ENCODE results near the gene WDR31. TPM values are rescaled to one million over a fixed set of nuclear protein-coding genes. Genes with fewer than 3 reads are reported as not detected.
"Not testable (repeated sequence)": the region's sequence is repeated elsewhere in the genome, so short reads cannot be mapped to it uniquely, and the experiment has no call there.

The WDR31 gene
- polyA plus RNA-seq, 5 donors = 4.9 to 6.8 (median 6.2) TPM

GRCh38 chr9:113298311-113298710, 41.8 kb downstream of the WDR31 start:
- DNase-seq = no peak

GRCh38 chr9:113296796-113297558, 43.1 kb downstream of the WDR31 start:
- DNase-seq = no peak

- DNase-seq = not testable (repeated sequence)
Measured at GRCh38 chr9:113296247-113296646, 43.8 kb downstream of the WDR31 start.

DNA sequence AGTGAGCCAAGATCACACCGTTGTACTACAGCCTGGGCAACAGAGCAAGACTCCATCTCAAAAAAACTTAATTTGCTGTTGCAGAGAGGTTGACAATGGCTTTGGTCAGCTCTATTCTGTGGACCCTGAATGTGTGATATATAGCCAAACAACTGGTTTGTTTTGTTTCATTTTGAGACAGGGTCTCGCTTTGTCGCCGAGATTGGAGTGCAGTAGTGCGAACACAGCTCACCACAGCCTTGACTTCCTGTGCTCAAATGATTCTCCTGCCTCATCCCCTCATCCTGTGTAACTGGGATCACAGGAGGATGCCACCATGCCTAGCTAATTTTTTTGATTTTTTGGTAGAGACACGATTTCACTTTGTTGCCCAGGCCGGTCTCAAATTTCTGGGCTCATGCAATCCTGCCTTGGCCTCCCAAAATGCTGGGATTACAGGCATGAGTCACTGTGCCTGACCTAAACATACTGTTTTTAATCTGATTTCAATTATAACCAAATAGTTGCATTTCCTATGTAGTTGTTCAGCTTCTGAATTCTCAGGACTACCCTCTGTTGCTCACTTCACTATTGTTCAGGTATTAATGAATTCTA, 46.7 kb downstream of the WDR31 start:
- DNase-seq = no peak

- no peak for DNase-seq
Measured at GRCh38 chr9:113290052-113290607, 49.9 kb downstream of the WDR31 start.

DNA sequence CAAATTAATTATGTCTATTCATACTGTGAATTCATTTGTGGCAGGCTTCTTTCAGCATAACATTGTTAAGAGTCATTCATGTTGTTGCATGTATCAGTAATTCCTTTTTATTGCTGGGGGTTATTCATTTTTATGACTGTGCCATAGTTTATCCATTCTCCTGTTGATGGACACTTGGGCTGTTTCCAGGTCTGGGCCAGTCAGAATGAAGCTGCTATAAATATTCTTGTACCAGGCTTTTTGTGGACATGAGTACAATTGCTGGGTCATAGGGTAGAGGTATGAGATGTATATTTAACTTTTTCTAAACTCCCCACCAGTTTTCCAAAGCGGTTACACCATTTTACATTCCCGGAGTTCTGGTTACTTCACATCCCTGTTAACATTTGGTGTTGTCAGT, 51.0 kb downstream of the WDR31 start:
- no peak for DNase-seq

- DNase-seq = no peak
Measured at GRCh38 chr9:113281356-113281755, 58.7 kb downstream of the WDR31 start.

DNA sequence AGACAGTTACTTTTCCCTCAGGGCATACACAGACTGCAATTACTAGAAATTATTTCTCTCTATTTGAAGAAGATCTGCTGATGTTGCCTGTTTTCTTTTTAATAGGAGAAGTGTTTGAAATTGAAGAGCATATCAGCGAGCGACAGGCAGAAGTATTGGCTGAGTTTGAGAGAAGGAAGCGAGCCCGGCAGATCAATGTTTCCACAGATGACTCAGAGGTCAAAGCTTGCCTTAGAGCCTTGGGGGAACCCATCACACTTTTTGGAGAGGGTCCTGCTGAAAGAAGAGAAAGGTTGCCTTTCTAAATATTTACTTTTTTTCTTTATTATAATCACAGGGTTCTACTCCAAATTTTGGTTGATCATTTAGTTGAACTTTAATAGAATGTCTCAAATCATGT, 61.2 kb downstream of the WDR31 start:
- no peak for DNase-seq

- peak; percentile 97 to 98 for DNase-seq
Measured at GRCh38 chr9:113275157-113276131, 64.6 kb downstream of the WDR31 start, which contains the start of the genes CDC26 and PRPF4. Gene CDC26 (minus strand): TSS chr9:113275572. CDS start chr9:113272507, 3,065 bp downstream. Gene PRPF4 (plus strand): TSS chr9:113275658. CDS start chr9:113275744, 86 bp downstream.

DNA sequence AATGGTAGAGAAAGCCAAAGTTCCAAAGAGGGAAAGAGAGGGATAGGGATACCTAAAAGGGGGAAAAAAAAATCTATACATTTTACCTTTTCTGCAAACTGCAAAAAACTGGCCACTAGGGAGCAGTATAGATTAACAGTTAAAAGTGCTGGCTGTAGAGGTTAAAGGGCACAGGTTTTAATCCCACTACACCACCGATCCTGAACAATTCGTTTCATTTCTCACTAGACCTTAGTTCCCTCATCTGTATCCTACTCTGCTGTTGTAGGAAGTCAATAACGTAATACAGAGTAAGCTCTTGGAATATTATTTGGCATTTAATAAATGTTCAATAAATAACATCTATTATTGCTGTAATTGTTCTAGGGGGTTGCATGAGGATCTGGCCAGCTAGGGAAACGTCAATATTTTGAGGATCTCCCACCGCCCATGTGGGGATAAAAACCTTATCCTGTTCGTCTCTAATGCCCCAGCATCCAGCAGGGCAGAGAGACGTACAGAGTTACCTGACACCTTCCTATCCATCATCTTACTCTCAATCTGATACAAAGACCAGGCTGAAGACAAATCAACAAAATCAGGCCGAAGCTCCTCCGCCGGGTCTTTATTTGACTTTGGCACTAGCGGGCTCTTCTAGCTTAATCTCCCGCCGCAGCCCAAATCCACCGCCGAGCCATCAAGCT, 65.5 kb downstream of the WDR31 start:
- DNase-seq = peak; percentile 30 to 48

DNA sequence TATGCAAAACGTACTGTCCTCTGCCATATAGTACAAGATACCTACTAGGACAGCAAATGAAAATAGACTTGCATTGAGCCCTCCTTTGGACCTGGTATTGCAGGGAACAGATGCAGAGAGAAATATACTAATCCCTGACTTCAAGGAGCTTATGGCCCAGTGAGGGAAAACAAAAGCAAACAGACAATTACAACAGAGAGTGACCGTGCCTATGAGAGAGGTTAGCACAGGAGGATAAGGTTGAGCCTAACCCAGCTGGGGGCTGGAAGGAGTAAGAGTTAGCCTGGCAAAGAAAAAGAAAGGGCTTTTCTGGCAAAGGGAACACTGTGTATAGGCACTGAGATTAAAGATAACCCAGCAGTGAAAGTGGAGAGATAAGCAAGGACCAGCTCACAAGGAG, 70.2 kb downstream of the WDR31 start:
- no peak for DNase-seq

- DNase-seq = no peak
Measured at GRCh38 chr9:113269355-113269754, 70.7 kb downstream of the WDR31 start.

- DNase-seq = no peak
Measured at GRCh38 chr9:113267911-113268566, 72.0 kb downstream of the WDR31 start.

GRCh38 chr9:113266174-113266573, 73.9 kb downstream of the WDR31 start:
- no peak for DNase-seq

Other genes starting within 250 kb of the WDR31 start
- 1 to 10 TPM; 2.6 to 3.8 (median 2.7) TPM for gene SLC31A2, start 189.3 kb downstream of the WDR31 start, polyA plus RNA-seq (ENCODE audit: insufficient read depth in 1 of 5, insufficient read length in 5 of 5, low replicate concordance in 1 of 5)
- 10 to 100 TPM; 26.3 to 36.8 (median 34.1) TPM for gene FKBP15, start 119.0 kb downstream of the WDR31 start, polyA plus RNA-seq (ENCODE audit: insufficient read depth in 1 of 5, insufficient read length in 5 of 5, low replicate concordance in 1 of 5)
- 10 to 100 TPM; 14.9 to 18.8 (median 15.3) TPM for gene SLC31A1, start 118.7 kb downstream of the WDR31 start, polyA plus RNA-seq (ENCODE audit: insufficient read depth in 1 of 5, insufficient read length in 5 of 5, low replicate concordance in 1 of 5)
- 10 to 100 TPM; 30.3 to 38.4 (median 34.8) TPM for gene CDC26, start 64.7 kb downstream of the WDR31 start, polyA plus RNA-seq (ENCODE audit: insufficient read depth in 1 of 5, insufficient read length in 5 of 5, low replicate concordance in 1 of 5)
- 10 to 100 TPM; 26.0 to 32.7 (median 30.4) TPM for gene PRPF4, start 64.6 kb downstream of the WDR31 start, polyA plus RNA-seq (ENCODE audit: insufficient read depth in 1 of 5, insufficient read length in 5 of 5, low replicate concordance in 1 of 5)
- gene RNF183, start 36.9 kb downstream of the WDR31 start, polyA plus RNA-seq (ENCODE audit: insufficient read depth in 1 of 5, insufficient read length in 5 of 5, low replicate concordance in 1 of 5) = under 1 TPM; 0.29 to 0.67 (median 0.61) TPM
- 1 to 10 TPM; 6.7 to 9.1 (median 8.4) TPM for gene BSPRY, start 9.3 kb upstream of the WDR31 start, polyA plus RNA-seq (ENCODE audit: insufficient read depth in 1 of 5, insufficient read length in 5 of 5, low replicate concordance in 1 of 5)
- gene HDHD3, start 36.7 kb upstream of the WDR31 start, polyA plus RNA-seq (ENCODE audit: insufficient read depth in 1 of 5, insufficient read length in 5 of 5, low replicate concordance in 1 of 5) = 10 to 100 TPM; 11.2 to 17.2 (median 16.7) TPM
- gene ALAD, start 61.0 kb upstream of the WDR31 start, polyA plus RNA-seq (ENCODE audit: insufficient read depth in 1 of 5, insufficient read length in 5 of 5, low replicate concordance in 1 of 5) = 10 to 100 TPM; 36.8 to 50.0 (median 45.5) TPM
- 10 to 100 TPM; 56.3 to 70.3 (median 67.0) TPM for gene POLE3, start 70.4 kb upstream of the WDR31 start, polyA plus RNA-seq (ENCODE audit: insufficient read depth in 1 of 5, insufficient read length in 5 of 5, low replicate concordance in 1 of 5)
- gene C9orf43, start 70.5 kb upstream of the WDR31 start, polyA plus RNA-seq (ENCODE audit: insufficient read depth in 1 of 5, insufficient read length in 5 of 5, low replicate concordance in 1 of 5) = 1 to 10 TPM in 1 of 5 donors, under 1 TPM in 4; 0.51 to 1.1 (median 0.73) TPM
- gene RGS3, start 123.5 kb upstream of the WDR31 start, polyA plus RNA-seq (ENCODE audit: insufficient read depth in 1 of 5, insufficient read length in 5 of 5, low replicate concordance in 1 of 5) = 10 to 100 TPM; 65.3 to 82.9 (median 75.8) TPM

Measured in right lung (tissue), 5 donors.